ENCODE measurements around the gene TNIK. TPM values are rescaled to one million over a fixed set of nuclear protein-coding genes. Genes with fewer than 3 reads are reported as not detected.
A peak's percentile ranks its signal among the peaks of the same experiment; 100 is the strongest.

Gene TNIK
- total RNA-seq, 1 donor from 2014 or later, result 1.1 TPM

- no peaks in the 10 kb centered on the region for H3K27me3 ChIP-seq (ENCODE audit: control insufficient read depth, insufficient read depth, low read length)
- H3K4me3 ChIP-seq (ENCODE audit: low read depth, low read length), result no peak overlapping the region
- TF ChIP-seq CTCF (IDR thresholded peaks at IDR 0.05; ENCODE audit: insufficient read depth, low read length, severe bottlenecking), result no peak
- DNase-seq (ENCODE audit: low read depth) (peak; percentile 76), FAIRE-seq (no peak)
- H3K36me3 ChIP-seq (ENCODE audit: control insufficient read depth, insufficient read depth, low read length), result no peaks in the 10 kb centered on the region
These were observed 404.6 kb downstream of the TNIK start for GRCh38 chr3:171055336-171056178.

- no peak for FAIRE-seq
- no peaks in the 10 kb centered on the region for H3K27me3 ChIP-seq (ENCODE audit: control insufficient read depth, insufficient read depth, low read length)
- TF ChIP-seq CTCF (IDR thresholded peaks at IDR 0.05; ENCODE audit: insufficient read depth, low read length, severe bottlenecking), result no peak
- no peak overlapping the region for H3K4me3 ChIP-seq (ENCODE audit: low read depth, low read length)
- DNase-seq (ENCODE audit: low read depth), result peak; percentile 63
- H3K36me3 ChIP-seq (ENCODE audit: control insufficient read depth, insufficient read depth, low read length), result no peaks in the 10 kb centered on the region
These were observed 405.3 kb downstream of the TNIK start for GRCh38 chr3:171054921-171055320.

- FAIRE-seq, result no peak
- TF ChIP-seq CTCF (IDR thresholded peaks at IDR 0.05; ENCODE audit: insufficient read depth, low read length, severe bottlenecking), result no peak
- H3K4me3 ChIP-seq (ENCODE audit: low read depth, low read length), result no peak overlapping the region
- no peaks in the 10 kb centered on the region for H3K27me3 ChIP-seq (ENCODE audit: control insufficient read depth, insufficient read depth, low read length)
- DNase-seq (ENCODE audit: low read depth), result no peak
- no peaks in the 10 kb centered on the region for H3K36me3 ChIP-seq (ENCODE audit: control insufficient read depth, insufficient read depth, low read length)
These were observed 406.0 kb downstream of the TNIK start for GRCh38 chr3:171054231-171054630.

- no peaks in the 10 kb centered on the region for H3K36me3 ChIP-seq (ENCODE audit: control insufficient read depth, insufficient read depth, low read length)
- DNase-seq (ENCODE audit: low read depth) (peak; percentile 51), FAIRE-seq (no peak)
- H3K4me3 ChIP-seq (ENCODE audit: low read depth, low read length), result no peak overlapping the region
- H3K27me3 ChIP-seq (ENCODE audit: control insufficient read depth, insufficient read depth, low read length), result no peaks in the 10 kb centered on the region
- peak; percentile 63 for TF ChIP-seq CTCF (IDR thresholded peaks at IDR 0.05; ENCODE audit: insufficient read depth, low read length, severe bottlenecking)
These were observed 410.3 kb downstream of the TNIK start for GRCh38 chr3:171049861-171050444.

- H3K36me3 ChIP-seq (ENCODE audit: control insufficient read depth, insufficient read depth, low read length), result no peaks in the 10 kb centered on the region
- TF ChIP-seq CTCF (IDR thresholded peaks at IDR 0.05; ENCODE audit: insufficient read depth, low read length, severe bottlenecking), result no peak
- H3K4me3 ChIP-seq (ENCODE audit: low read depth, low read length), result no peak overlapping the region
- H3K27me3 ChIP-seq (ENCODE audit: control insufficient read depth, insufficient read depth, low read length), result no peaks in the 10 kb centered on the region
- FAIRE-seq, result no peak
- no peak for DNase-seq (ENCODE audit: low read depth)
These were observed 413.4 kb downstream of the TNIK start for GRCh38 chr3:171046760-171047159.
